H1 (cell line): ENCODE data around the gene PLXNA4. TPM values are rescaled to one million over a fixed set of nuclear protein-coding genes. Genes with fewer than 3 reads are reported as not detected.

ENCODE experiments used
- TAF1 ChIP-seq: IDR thresholded peaks from 2 replicates; pipeline ENCODE4 v1.6.1; 2011; ENCODE audit warnings: mild to moderate bottlenecking, low read depth, low read length
- polyA plus RNA-seq, 7 experiments: library from polyadenylated mRNA; depleted of rRNA in 3 of 7; stranded (reverse) in 5 of 7; unstranded in 2 of 7; fragments of >200 nt in 5 of 7; fragments of 200-250 nt in 2 of 7; gene quantifications; 1 replicate in 5 of 7; 2 replicates in 1 of 7; 4 replicates in 1 of 7; pipeline versions ENCODE4 v1.2.1 to v1.2.3, GENCODE V29; 2011 to 2013; ENCODE audit warnings: missing spikeins in 2 of 7, mixed read lengths in 2 of 7
- total RNA-seq: library from RNA; stranded (reverse); fragmentation: NEBNext Ultra II Directional; extraction: Animal tissue kit (Norgen Biotek cat#: 25700); gene quantifications from 2 replicates; pipeline ENCODE4 v1.2.1, GENCODE V29; 2021

Gene PLXNA4
- total and polyA plus RNA-seq, 2 of the 8 experiments (the other 6 are each of a cell fraction or from before 2014, with no cell fraction given) = 0.76 to 0.79 TPM

DNA sequence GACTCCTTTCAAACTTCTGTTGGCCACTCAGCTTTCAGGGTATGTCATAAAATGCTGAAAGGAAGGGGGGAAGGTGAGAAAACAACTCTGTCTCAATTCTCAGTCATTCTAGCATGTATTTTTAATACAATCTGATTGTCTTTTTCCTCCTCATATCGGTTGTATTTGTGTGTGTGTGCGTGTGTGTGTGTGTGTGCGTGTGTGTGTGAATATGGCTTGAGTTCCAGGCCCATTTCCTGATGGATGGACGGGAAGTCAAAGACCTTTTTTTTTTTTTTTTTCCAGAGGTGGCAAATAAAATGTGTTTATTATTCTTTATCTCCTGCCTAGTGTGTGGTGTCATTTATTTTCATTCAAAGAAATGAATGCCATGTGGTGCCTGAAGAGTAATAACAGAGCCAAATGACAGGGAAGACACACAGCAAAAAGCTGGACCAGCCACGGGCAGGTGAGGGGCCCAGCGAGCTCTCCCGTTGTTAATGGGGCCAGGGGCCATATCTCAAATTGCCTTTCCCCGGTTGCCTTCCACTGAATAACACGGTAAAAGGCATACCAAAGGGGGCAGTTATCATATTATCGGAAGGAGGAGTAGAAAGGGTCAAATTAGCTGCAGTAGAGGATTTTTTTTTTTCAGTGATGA, 3.1 kb upstream of the PLXNA4 start (continued):
- no peak for TF ChIP-seq TAF1
